ENCODE measurements around the gene KRTAP9-8. TPM values are rescaled to one million over a fixed set of nuclear protein-coding genes. Genes with fewer than 3 reads are reported as not detected.
"Not testable (repeated sequence)": the region's sequence is repeated elsewhere in the genome, so short reads cannot be mapped to it uniquely, and the experiment has no call there.

KRTAP9-8 gene, protein sequence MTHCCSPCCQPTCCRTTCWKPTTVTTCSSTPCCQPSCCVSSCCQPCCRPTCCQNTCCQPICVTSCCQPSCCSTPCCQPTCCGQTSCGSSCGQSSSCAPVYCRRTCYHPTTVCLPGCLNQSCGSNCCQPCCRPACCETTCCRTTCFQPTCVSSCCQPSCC
- total RNA-seq = not detected in 2 replicates

- intact Hi-C loops (cut with micrococcal nuclease) = not testable (repeated sequence)
These were observed at the start of gene KRTAP9-8 for GRCh38 chr17:41237949-41238437. Gene KRTAP9-8, plus strand, starts transcription at chr17:41237999. Its CDS starts 53 bp downstream, at chr17:41238052.

GRCh38 chr17:41189837-41190318 is 47.9 kb upstream of the KRTAP9-8 start, which contains the start of gene KRTAP9-1:
Gene KRTAP9-1, plus strand, starts transcription at chr17:41189887. Its CDS starts 0 bp downstream, at chr17:41189887.
- intact Hi-C loops (cut with micrococcal nuclease) = not testable (repeated sequence)

- intact Hi-C loops (cut with micrococcal nuclease) = no loop called here
These were observed 47.5 kb upstream of the KRTAP9-8 start for GRCh38 chr17:41190328-41190727.

GRCh38 chr17:41196068-41196467 is 41.7 kb upstream of the KRTAP9-8 start:
- intact Hi-C loops (cut with micrococcal nuclease) = no loop called here

DNA sequence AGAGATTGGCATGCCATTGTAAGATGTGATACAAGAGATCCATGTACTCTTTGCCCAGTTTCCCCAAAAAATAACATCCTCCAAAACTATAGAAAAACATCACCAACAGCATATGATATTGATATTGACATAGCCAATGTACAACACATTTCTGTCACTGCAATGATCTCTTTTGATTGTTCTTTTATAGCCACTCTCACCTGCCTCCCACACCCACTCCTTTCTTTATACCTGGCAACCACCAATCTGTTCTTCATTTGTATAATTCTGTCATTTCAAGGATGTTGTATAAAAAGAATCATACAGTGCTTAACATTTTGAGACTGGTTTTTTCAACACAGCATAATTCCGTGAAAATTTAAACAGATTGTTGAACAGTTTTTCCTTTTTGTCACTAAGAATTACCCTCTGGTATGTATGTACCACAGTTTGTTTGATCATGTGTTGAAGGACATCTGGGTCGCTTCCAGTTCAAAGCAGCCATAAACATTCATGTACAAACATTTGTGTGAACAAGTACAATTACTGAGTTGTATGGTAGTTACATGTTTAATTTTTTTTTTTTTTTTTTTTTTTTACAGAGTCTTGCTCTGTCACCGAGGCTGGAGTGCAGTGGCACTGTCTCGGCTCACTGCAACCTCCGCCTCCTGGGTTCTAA is 38.2 kb upstream of the KRTAP9-8 start:
- intact Hi-C loops (cut with micrococcal nuclease) = no loop called here

- intact Hi-C loops (cut with micrococcal nuclease) = no loop called here
These were observed 25.8 kb upstream of the KRTAP9-8 start for GRCh38 chr17:41211845-41212466.

- intact Hi-C loops (cut with micrococcal nuclease) = no loop called here
These were observed 25.2 kb upstream of the KRTAP9-8 start for GRCh38 chr17:41212524-41213169.

GRCh38 chr17:41215681-41216080 is 22.1 kb upstream of the KRTAP9-8 start:
- intact Hi-C loops (cut with micrococcal nuclease) = no loop called here

- intact Hi-C loops (cut with micrococcal nuclease) = no loop called here
These were observed 14.0 kb upstream of the KRTAP9-8 start for GRCh38 chr17:41223821-41224220.

DNA sequence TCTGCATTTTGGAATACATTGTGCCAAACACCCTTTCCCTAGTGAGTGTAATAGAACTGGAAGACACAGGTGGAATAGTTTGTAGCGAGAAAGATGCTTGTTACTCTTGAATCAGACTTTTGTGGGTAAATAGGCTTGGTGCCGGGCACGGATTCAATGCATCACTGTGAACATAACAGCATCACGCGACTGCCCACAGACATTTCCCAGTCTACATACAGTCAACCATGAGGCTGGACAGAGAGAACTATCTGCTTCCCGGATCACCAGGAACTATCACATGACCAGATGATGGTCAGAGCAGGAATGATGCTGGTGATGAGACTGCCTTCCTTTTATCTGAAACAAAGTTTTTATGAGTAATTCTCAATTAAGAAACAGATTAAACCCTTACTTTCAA is 11.7 kb upstream of the KRTAP9-8 start:
- intact Hi-C loops (cut with micrococcal nuclease) = no loop called here

DNA sequence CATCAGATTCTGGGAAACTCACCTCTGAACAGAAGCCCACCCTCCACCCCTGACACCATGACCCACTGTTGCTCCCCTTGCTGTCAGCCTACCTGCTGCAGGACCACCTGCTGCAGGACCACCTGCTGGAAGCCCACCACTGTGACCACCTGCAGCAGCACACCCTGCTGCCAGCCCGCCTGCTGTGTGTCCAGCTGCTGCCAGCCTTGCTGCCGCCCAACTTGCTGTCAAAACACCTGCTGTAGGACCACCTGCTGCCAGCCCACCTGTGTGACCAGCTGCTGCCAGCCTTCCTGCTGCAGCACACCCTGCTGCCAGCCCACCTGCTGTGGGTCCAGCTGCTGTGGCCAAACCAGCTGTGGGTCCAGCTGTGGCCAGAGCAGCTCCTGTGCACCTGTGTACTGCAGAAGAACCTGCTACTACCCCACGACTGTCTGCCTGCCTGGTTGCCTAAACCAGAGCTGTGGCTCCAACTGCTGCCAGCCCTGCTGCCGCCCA is 11.2 kb upstream of the KRTAP9-8 start, which contains the start of gene KRTAP9-2:
Gene KRTAP9-2 (plus strand): TSS at position 51 of the 498 bp plus-strand sequence. CDS start 7 bp downstream, at position 58.
- intact Hi-C loops (cut with micrococcal nuclease) = not testable (repeated sequence)

GRCh38 chr17:41230094-41230493 is 7.7 kb upstream of the KRTAP9-8 start:
- intact Hi-C loops (cut with micrococcal nuclease) = no loop called here

DNA sequence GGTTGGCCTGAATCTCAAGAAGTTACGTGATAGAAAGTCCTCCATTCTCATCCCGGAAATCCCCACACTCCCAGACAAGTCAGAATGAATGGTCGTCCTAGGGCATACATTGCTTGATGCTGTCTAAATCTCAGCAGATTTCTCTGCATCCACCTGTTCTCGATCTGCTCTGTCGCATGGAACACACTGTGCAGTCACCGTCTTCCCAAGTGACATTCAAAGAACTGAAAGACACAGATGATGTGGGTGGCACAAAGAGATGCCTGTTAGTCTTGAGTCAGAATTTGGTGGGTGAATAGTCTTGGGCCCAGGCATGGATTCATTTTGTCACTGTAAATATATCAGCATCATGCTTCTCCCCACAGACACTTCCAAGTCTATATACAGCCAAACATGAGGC is 6.1 kb upstream of the KRTAP9-8 start:
- intact Hi-C loops (cut with micrococcal nuclease) = no loop called here

DNA sequence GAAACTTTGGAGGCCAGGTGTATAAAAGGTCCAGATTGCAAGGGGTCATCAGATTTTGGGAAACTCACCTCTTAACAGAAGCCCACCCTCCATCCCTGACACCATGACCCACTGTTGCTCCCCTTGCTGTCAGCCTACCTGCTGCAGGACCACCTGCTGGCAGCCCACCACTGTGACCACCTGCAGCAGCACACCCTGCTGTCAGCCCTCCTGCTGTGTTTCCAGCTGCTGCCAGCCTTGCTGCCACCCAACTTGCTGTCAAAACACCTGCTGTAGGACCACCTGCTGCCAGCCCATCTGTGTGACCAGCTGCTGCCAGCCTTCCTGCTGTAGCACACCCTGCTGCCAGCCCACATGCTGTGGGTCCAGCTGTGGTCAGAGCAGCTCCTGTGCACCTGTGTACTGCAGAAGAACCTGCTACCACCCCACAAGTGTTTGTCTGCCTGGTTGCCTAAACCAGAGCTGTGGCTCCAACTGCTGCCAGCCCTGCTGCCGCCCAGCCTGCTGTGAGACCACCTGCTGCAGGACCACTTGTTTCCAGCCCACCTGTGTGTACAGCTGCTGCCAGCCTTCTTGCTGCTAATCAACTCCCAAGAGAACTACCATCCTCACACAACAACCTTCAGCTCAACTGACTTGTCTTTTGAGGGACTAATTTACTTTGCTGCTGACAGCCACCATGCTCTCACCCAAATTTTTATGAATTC is 5.2 kb upstream of the KRTAP9-8 start, which contains the start of gene KRTAP9-3:
Gene KRTAP9-3 (plus strand): TSS at position 51 of the 707 bp plus-strand sequence. CDS start 53 bp downstream, at position 104.
- intact Hi-C loops (cut with micrococcal nuclease) = not testable (repeated sequence)

- intact Hi-C loops (cut with micrococcal nuclease) = not testable (repeated sequence)
These were observed 683 bp upstream of the KRTAP9-8 start for GRCh38 chr17:41237116-41237515.

DNA sequence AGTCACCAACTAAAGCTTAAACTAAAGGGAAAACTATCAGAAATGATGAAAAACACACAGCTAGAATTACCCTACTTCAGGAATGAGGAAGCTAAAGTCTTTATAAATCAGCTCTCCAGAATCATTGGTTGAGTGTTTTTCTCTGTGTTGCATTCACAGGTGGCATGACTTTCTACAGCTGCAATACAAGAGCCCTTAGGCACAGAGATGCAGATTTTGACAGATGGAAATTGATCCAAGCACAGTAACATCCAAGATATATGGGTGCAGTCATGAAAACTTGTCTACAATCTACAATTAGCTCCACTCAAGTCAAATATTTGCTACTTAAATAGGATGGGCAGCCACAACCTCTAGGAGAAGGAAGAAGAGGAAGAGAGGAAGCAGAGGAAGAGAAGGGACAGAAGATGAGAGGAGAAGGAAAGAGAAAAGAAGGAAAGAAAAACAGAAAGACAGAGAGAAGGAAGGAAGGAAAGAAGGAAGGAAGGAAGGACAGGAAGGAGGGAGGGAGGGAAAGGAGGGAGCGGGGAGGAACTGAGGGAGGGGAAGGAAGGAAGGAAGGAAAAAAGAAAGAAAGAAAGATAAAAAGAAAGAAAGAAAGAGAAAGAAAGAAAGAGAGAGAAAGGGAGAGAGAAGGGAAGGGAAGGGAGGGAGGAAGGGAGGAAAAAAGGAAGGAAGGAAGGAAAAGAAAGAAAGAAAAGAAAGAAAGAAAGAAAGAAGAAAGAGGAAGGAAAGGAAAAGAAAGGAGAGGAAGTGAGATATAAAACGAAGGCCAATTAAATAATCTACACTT is 9.4 kb downstream of the KRTAP9-8 start:
- intact Hi-C loops (cut with micrococcal nuclease) = not testable (repeated sequence)

DNA sequence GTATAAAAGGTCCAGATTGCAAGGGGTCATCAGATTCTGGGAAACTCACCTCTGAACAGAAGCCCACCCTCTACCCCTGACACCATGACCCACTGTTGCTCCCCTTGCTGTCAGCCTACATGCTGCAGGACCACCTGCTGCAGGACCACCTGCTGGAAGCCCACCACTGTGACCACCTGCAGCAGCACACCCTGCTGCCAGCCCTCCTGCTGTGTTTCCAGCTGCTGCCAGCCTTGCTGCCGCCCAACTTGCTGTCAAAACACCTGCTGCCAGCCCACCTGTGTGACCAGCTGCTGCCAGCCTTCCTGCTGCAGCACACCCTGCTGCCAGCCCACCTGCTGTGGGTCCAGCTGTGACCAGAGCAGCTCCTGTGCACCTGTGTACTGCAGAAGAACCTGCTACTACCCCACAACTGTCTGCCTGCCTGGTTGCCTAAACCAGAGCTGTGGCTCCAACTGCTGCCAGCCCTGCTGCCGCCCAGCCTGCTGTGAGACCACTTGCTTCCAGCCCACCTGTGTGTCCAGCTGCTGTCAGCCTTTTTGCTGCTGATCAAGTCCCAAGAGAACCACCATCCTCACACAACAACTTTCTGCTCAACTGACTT is 11.9 kb downstream of the KRTAP9-8 start, which contains the start of gene KRTAP9-4:
Gene KRTAP9-4 (plus strand): TSS at position 51 of the 604 bp plus-strand sequence. CDS start 34 bp downstream, at position 85.
- intact Hi-C loops (cut with micrococcal nuclease) = loop anchor here (1.0 kb wide), 1 partner anchor 10 kb away; no protein-coding TSS in a partner anchor

DNA sequence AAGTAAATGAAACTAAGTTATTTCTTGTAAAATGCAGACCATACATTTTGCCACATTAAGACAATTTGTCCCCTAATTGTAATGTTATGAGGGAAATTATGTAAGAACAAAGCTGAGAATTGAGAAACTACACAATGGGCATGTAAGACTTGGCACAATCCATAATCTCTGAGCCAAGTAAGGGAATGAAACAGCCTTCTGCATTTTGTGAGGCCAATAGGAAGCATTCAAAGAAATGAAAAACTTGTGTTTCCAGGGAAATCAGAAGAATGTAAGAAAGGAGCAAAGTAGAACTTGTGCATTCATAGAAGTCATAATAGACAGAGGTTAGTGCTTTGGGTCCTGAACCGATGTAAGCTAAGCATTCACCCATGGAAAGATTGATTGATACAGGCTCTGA is 13.5 kb downstream of the KRTAP9-8 start:
- intact Hi-C loops (cut with micrococcal nuclease) = no loop called here

GRCh38 chr17:41254861-41255260 is 17.1 kb downstream of the KRTAP9-8 start:
- intact Hi-C loops (cut with micrococcal nuclease) = no loop called here

All from T-helper 2 cell treated with Interferon-gamma antibody and Interleukin-4, amounts not matched to agents 100 ng/mL and 5 ng/mL, for 36 hours (primary cell).